Stomach (tissue), 4 donors: ENCODE data around the gene C9orf43.
"Not testable (repeated sequence)": the region's sequence is repeated elsewhere in the genome, so short reads cannot be mapped to it uniquely, and the experiment has no call there.

ENCODE experiments used
- CTCF ChIP-seq, 7 experiments: fragments of 450-650 bp in 4 of 7; fragments of 200-600 bp in 3 of 7; sonication (generic) in 3 of 7; IDR thresholded peaks; one replicate each; pipeline ENCODE4 v1.5.1; 2016 to 2019; ENCODE audit warnings: antibody characterized with exemption in 7 of 7, control low read depth in 2 of 7, mild to moderate bottlenecking in 1 of 7
- EP300 ChIP-seq: sonication (generic); formaldehyde crosslinking; IDR thresholded peaks from one replicate; pipeline ENCODE4 v1.6.1; 2017; ENCODE audit warnings: antibody characterized with exemption
- POLR2A ChIP-seq, 4 donors: fragments of 450-650 bp; IDR thresholded peaks; one replicate each; pipeline ENCODE4 v1.6.1; 2016; ENCODE audit warnings: antibody characterized with exemption in 4 of 4, control low read depth in 2 of 4, mild to moderate bottlenecking in 1 of 4, moderate library complexity in 1 of 4
- POLR2AphosphoS5 ChIP-seq, 3 donors: sonication (generic); formaldehyde crosslinking; IDR thresholded peaks; one replicate each; pipeline ENCODE4 v1.6.1; 2016; ENCODE audit warnings: antibody characterized with exemption in 3 of 3

- TF ChIP-seq POLR2AphosphoS5 (IDR thresholded peaks at IDR 0.05) (peak in 1 of 3 donors; percentile 64), CTCF (IDR thresholded peaks at IDR 0.05) (peak in 5 of 7 experiments; percentile 69 to 87 (median 77))
- not testable (repeated sequence) for TF ChIP-seq EP300; POLR2A (IDR thresholded peaks at IDR 0.05)
These were observed 3.6 kb upstream of the C9orf43 start for GRCh38 chr9:113406873-113407511.
